DOHH2 (cell line): ENCODE results near the gene HIBADH.

Experiments used
- H3F3A ChIP-seq: fragments of 200-600 bp; sonication (generic), shearing (Covaris generic); 2 replicates; pipeline ENCODE4 v1.6.0; 2016; ENCODE audit warnings: antibody characterized with exemption, mild to moderate bottlenecking; ENCODE audit not compliant: control insufficient read depth, insufficient read depth
- H3K27ac ChIP-seq: fragments of 200-600 bp; sonication (generic); 2 replicates; pipeline ENCODE4 v1.5.1; 2014; ENCODE audit warnings: low read depth, mild to moderate bottlenecking, low read length, moderate library complexity
- H3K27me3 ChIP-seq: fragments of 200-600 bp; sonication (generic); 2 replicates; pipeline ENCODE4 v1.6.1; 2014; ENCODE audit warnings: mild to moderate bottlenecking, low read length, mixed read lengths; ENCODE audit not compliant: control insufficient read depth
- H3K36me3 ChIP-seq: fragments of 200-600 bp; sonication (generic); 2 replicates; pipeline ENCODE4 v1.6.1; 2014; ENCODE audit warnings: mild to moderate bottlenecking, low read length, moderate library complexity, mixed read lengths; ENCODE audit not compliant: control insufficient read depth
- H3K4me1 ChIP-seq: fragments of 200-600 bp; sonication (generic); 2 replicates; pipeline ENCODE4 v1.6.1; 2014; ENCODE audit warnings: mild to moderate bottlenecking, low read length, mixed read lengths; ENCODE audit not compliant: control insufficient read depth
- H3K4me2 ChIP-seq: fragments of 200-600 bp; sonication (generic); 2 replicates; pipeline ENCODE4 v1.6.0; 2014; ENCODE audit warnings: mild to moderate bottlenecking, low read length, moderate library complexity
- H3K4me3 ChIP-seq: fragments of 200-600 bp; sonication (generic); 2 replicates; pipeline ENCODE4 v1.5.1; 2014; ENCODE audit warnings: mild to moderate bottlenecking, low read length, mixed read lengths
- H3K79me2 ChIP-seq: fragments of 200-600 bp; sonication (generic); 2 replicates; pipeline ENCODE4 v1.6.1; 2014; ENCODE audit warnings: mild to moderate bottlenecking, low read length, mixed read lengths; ENCODE audit not compliant: control insufficient read depth
- H3K9me2 ChIP-seq: fragments of 200-600 bp; sonication (generic); replicated peaks from 2 replicates; pipeline ENCODE4 v1.6.1; 2014; ENCODE audit warnings: mild to moderate bottlenecking, low read length, mixed read lengths; ENCODE audit not compliant: control insufficient read depth
- H3K9me3 ChIP-seq: fragments of 200-600 bp; sonication (generic); 2 replicates; pipeline ENCODE4 v1.6.1; 2014; ENCODE audit warnings: antibody characterized with exemption, low read length, mixed read lengths; ENCODE audit not compliant: control insufficient read depth, insufficient read depth
- H4K20me1 ChIP-seq: fragments of 200-600 bp; sonication (generic); 2 replicates; pipeline ENCODE4 v1.6.0; 2014; ENCODE audit warnings: low read depth, mild to moderate bottlenecking, antibody characterized with exemption, low read length, moderate library complexity; ENCODE audit not compliant: control insufficient read depth, insufficient read depth
- EZH2phosphoT487 ChIP-seq: fragments of 200-600 bp; sonication (generic); IDR thresholded peaks from 2 replicates; pipeline ENCODE4 v1.6.1; 2017; ENCODE audit warnings: borderline replicate concordance, mild to moderate bottlenecking, antibody characterized with exemption, low read length, moderate library complexity, mixed read lengths
- TF ChIP-seq, protein P1 (sequence below): fragments of 200-600 bp; sonication (generic); IDR thresholded peaks from one replicate; pipeline ENCODE4 v1.5.1; 2014; ENCODE audit warnings: antibody characterized with exemption, mild to moderate bottlenecking, low read depth, low read length; ENCODE audit not compliant: poor library complexity, severe bottlenecking

Gene HIBADH

DNA sequence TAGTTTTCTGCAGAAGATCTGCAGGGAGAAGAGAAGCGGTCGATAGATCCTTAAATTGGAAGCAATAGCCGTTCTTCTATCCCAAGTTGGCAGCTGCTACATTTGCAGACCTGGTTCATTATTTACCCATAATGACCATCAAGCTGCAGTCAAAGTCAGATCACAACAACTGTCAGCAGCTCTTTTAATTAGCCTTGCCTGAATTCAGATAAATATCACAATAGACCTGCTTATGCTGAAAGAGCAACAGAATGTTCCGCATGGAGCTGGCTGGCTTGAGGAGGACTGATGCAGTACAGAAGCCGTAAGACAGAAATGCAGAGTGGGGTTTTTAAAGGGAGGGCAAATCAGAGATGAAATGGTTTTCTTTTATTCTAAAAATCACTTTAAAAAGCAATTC is 109.4 kb downstream of the HIBADH start:
- no peaks in the 10 kb centered on the region for H3F3A ChIP-seq
- H3K9me2 ChIP-seq = no peaks in the 10 kb centered on the region
- H3K27me3 ChIP-seq = no peaks in the 10 kb centered on the region
- TF ChIP-seq, protein P1, sequence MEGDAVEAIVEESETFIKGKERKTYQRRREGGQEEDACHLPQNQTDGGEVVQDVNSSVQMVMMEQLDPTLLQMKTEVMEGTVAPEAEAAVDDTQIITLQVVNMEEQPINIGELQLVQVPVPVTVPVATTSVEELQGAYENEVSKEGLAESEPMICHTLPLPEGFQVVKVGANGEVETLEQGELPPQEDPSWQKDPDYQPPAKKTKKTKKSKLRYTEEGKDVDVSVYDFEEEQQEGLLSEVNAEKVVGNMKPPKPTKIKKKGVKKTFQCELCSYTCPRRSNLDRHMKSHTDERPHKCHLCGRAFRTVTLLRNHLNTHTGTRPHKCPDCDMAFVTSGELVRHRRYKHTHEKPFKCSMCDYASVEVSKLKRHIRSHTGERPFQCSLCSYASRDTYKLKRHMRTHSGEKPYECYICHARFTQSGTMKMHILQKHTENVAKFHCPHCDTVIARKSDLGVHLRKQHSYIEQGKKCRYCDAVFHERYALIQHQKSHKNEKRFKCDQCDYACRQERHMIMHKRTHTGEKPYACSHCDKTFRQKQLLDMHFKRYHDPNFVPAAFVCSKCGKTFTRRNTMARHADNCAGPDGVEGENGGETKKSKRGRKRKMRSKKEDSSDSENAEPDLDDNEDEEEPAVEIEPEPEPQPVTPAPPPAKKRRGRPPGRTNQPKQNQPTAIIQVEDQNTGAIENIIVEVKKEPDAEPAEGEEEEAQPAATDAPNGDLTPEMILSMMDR = no peak
- TF ChIP-seq EZH2phosphoT487 = no peak
- no peak overlapping the region for H3K27ac ChIP-seq
- no peak overlapping the region for H3K4me3 ChIP-seq
- H3K4me1 ChIP-seq = no peaks in the 10 kb centered on the region
- H4K20me1 ChIP-seq = no peaks in the 10 kb centered on the region
- no peak overlapping the region for H3K4me2 ChIP-seq
- no peaks in the 10 kb centered on the region for H3K9me3 ChIP-seq
- H3K79me2 ChIP-seq = no peaks in the 10 kb centered on the region
- no peaks in the 10 kb centered on the region for H3K36me3 ChIP-seq

DNA sequence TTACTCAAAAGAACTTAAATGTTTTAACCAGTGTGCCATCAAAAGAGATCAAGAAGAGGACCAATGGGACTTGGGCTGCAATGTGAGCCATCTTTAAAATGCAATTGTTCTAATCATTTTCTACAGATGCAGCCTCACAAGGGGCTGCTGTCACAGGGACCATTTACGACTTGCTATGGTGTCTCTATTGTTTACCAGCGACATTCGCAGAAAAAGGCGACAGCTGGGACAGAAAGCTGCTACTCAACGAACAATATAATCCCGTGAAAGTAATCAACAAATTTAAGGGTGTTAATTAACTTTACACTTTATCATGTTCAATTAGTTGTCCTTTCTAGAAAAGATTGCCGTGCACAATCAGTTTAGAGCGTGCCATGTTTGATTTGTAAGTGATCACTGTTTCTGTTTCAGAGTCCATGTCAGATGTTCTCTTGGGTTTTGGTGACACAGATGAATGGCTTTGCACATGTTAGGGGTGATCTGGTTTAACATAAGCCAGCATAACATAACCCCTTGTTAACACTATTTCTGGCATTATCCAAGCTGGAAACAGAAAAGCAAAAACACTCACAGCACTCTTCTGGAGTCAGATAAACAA is 110.8 kb downstream of the HIBADH start:
- no peaks in the 10 kb centered on the region for H3K36me3 ChIP-seq
- H3F3A ChIP-seq = no peaks in the 10 kb centered on the region
- H3K4me2 ChIP-seq = no peak overlapping the region
- H3K4me1 ChIP-seq = no peaks in the 10 kb centered on the region
- H3K79me2 ChIP-seq = no peaks in the 10 kb centered on the region
- no peaks in the 10 kb centered on the region for H4K20me1 ChIP-seq
- H3K27ac ChIP-seq = no peak overlapping the region
- no peaks in the 10 kb centered on the region for H3K9me2 ChIP-seq
- no peaks in the 10 kb centered on the region for H3K27me3 ChIP-seq
- no peak overlapping the region for H3K4me3 ChIP-seq
- TF ChIP-seq, protein P1 = no peak
- TF ChIP-seq EZH2phosphoT487 = no peak
- no peaks in the 10 kb centered on the region for H3K9me3 ChIP-seq

DNA sequence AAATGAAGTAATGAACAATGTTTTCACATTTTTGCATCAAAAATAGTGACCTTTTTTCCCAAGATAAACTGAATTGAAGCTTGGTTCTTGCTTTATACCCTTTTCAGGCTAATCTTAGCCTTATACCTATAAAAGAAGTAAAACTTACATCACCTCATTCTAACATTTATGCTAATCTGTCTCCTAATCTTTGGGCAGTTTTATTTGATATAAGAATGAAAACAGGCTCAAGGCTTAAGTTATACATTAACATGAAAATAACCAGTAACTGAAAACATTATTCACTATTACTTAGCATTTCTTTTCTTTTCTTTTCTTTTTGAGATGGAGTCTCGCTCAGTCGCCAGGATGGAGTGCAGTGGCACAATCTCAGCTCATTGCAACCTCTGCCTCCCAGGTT is 113.1 kb downstream of the HIBADH start:
- Histone ChIP-seq H3K4me3 (no peak overlapping the region), H3K27ac (no peak overlapping the region), H3K4me1 (no peaks in the 10 kb centered on the region), H3K9me2 (no peaks in the 10 kb centered on the region), H3K79me2 (no peaks in the 10 kb centered on the region), H3K36me3 (no peaks in the 10 kb centered on the region), H3F3A (no peaks in the 10 kb centered on the region), H3K4me2 (no peak overlapping the region), H3K9me3 (no peaks in the 10 kb centered on the region), H4K20me1 (no peaks in the 10 kb centered on the region), H3K27me3 (no peaks in the 10 kb centered on the region)
- no peak for TF ChIP-seq EZH2phosphoT487
- TF ChIP-seq, protein P1 = no peak
